ENCODE results near the gene CSF3. TPM values are rescaled to one million over a fixed set of nuclear protein-coding genes. Genes with fewer than 3 reads are reported as not detected.
A peak's percentile ranks its signal among the peaks of the same experiment; 100 is the strongest.

The CSF3 gene
- total RNA-seq, 1 donor from 2014 or later, result not detected

- peak within 1 kb of the TSS; percentile 99 for H3K4me2 ChIP-seq (ENCODE audit: low read length)
- DNase-seq (ENCODE audit: low read depth) (peak; percentile 99), FAIRE-seq (peak; percentile 54)
- Mint-ChIP-seq H3K4me1 (ENCODE audit: low read depth, unreplicated experiment) (peaks cover 17% of the 10 kb centered on the region), H3K27me3 (ENCODE audit: low read depth, unreplicated experiment) (no peaks in the 10 kb centered on the region), H3K9me3 (ENCODE audit: unreplicated experiment) (no peaks in the 10 kb centered on the region), H3K27ac (ENCODE audit: unreplicated experiment) (peak within 1 kb of the TSS; percentile 99), H3K36me3 (ENCODE audit: low read depth, unreplicated experiment) (peaks cover 5% of the 10 kb centered on the region), H3K4me3 (ENCODE audit: unreplicated experiment) (peak within 1 kb of the TSS; percentile 95)
- no peaks in the 10 kb centered on the region for H3K9me3 ChIP-seq (ENCODE audit: insufficient read depth, low read depth, low read length)
- peaks cover 45% of the 10 kb centered on the region for H3K79me2 ChIP-seq (ENCODE audit: insufficient read depth, low read length)
- H3K27me3 ChIP-seq (ENCODE audit: insufficient read depth, low read length), result no peaks in the 10 kb centered on the region
- peaks cover 11% of the 10 kb centered on the region for H3K36me3 ChIP-seq (ENCODE audit: insufficient read depth, low read length)
- peaks cover 36% of the 10 kb centered on the region for H4K20me1 ChIP-seq (ENCODE audit: insufficient read depth, low read length)
- peaks cover 21% of the 10 kb centered on the region for H3K4me1 ChIP-seq (ENCODE audit: insufficient read depth, low read length)
- TF ChIP-seq EZH2 (IDR thresholded peaks at IDR 0.05; ENCODE audit: insufficient read depth, low read length), result no peak
- TF ChIP-seq, protein P1, sequence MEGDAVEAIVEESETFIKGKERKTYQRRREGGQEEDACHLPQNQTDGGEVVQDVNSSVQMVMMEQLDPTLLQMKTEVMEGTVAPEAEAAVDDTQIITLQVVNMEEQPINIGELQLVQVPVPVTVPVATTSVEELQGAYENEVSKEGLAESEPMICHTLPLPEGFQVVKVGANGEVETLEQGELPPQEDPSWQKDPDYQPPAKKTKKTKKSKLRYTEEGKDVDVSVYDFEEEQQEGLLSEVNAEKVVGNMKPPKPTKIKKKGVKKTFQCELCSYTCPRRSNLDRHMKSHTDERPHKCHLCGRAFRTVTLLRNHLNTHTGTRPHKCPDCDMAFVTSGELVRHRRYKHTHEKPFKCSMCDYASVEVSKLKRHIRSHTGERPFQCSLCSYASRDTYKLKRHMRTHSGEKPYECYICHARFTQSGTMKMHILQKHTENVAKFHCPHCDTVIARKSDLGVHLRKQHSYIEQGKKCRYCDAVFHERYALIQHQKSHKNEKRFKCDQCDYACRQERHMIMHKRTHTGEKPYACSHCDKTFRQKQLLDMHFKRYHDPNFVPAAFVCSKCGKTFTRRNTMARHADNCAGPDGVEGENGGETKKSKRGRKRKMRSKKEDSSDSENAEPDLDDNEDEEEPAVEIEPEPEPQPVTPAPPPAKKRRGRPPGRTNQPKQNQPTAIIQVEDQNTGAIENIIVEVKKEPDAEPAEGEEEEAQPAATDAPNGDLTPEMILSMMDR (IDR thresholded peaks at IDR 0.05; ENCODE audit: insufficient read depth, low read depth, low read length), result peak; percentile 85
- H3K4me3 ChIP-seq (ENCODE audit: insufficient read depth, low read depth, low read length), result peak within 1 kb of the TSS; percentile 99
- H3K9ac ChIP-seq (ENCODE audit: low read length), result peak within 1 kb of the TSS; percentile 100
- H3K27ac ChIP-seq (ENCODE audit: low read depth, low read length), result peak within 1 kb of the TSS; percentile 95
- H2AFZ ChIP-seq (ENCODE audit: low read depth, low read length), result peak within 1 kb of the TSS; percentile 83
Measured at GRCh38 chr17:39980351-39981206, 34.7 kb upstream of the CSF3 start, which contains the start of gene PSMD3. TSS of gene PSMD3 (plus strand) at chr17:39980807. CDS start at chr17:39980971, 164 bp downstream.

DNA sequence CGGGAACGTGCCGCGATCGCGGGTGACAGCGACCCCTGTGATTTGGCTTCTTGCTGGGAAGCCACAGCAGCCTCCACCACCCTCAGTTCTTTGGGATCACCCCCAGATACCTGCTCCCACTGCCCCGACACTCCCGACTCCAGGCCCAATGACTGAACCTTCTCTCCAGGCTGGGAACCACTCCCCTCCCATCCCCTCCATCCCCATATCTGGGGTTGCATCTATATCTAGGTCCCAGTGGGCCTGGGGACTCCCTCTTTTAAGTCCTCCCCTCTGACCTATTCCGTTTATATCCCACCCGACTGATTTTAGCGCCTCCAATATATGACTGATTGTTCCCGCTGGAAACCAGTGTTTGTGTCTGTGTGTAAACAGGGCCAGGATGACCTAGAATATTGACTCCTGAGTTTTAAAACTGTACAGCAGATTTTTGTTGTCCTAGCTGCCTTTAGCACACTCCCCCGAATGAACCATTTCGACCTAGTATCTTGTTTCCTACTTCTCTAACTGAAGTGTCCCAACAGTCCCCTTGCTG is 34.0 kb upstream of the CSF3 start:
- peak overlapping the region; percentile 99 for H3K4me3 ChIP-seq (ENCODE audit: insufficient read depth, low read depth, low read length)
- H2AFZ ChIP-seq (ENCODE audit: low read depth, low read length), result peak overlapping the region; percentile 61
- H3K27me3 ChIP-seq (ENCODE audit: insufficient read depth, low read length), result no peaks in the 10 kb centered on the region
- TF ChIP-seq, protein P1 (IDR thresholded peaks at IDR 0.05; ENCODE audit: insufficient read depth, low read depth, low read length), result no peak
- no peak for TF ChIP-seq EZH2 (IDR thresholded peaks at IDR 0.05; ENCODE audit: insufficient read depth, low read length)
- H3K4me1 ChIP-seq (ENCODE audit: insufficient read depth, low read length), result peaks cover 21% of the 10 kb centered on the region
- Mint-ChIP-seq H3K36me3 (ENCODE audit: low read depth, unreplicated experiment) (peaks cover 8% of the 10 kb centered on the region), H3K27ac (ENCODE audit: unreplicated experiment) (peak overlapping the region; percentile 96), H3K27me3 (ENCODE audit: low read depth, unreplicated experiment) (no peaks in the 10 kb centered on the region), H3K4me1 (ENCODE audit: low read depth, unreplicated experiment) (peaks cover 17% of the 10 kb centered on the region), H3K9me3 (ENCODE audit: unreplicated experiment) (no peaks in the 10 kb centered on the region), H3K4me3 (ENCODE audit: unreplicated experiment) (peak overlapping the region; percentile 95)
- peak overlapping the region; percentile 100 for H3K9ac ChIP-seq (ENCODE audit: low read length)
- FAIRE-seq (no peak), DNase-seq (ENCODE audit: low read depth) (no peak)
- H3K79me2 ChIP-seq (ENCODE audit: insufficient read depth, low read length), result peaks cover 45% of the 10 kb centered on the region
- peak overlapping the region; percentile 95 for H3K27ac ChIP-seq (ENCODE audit: low read depth, low read length)
- peak overlapping the region; percentile 99 for H3K4me2 ChIP-seq (ENCODE audit: low read length)
- no peaks in the 10 kb centered on the region for H3K9me3 ChIP-seq (ENCODE audit: insufficient read depth, low read depth, low read length)
- peaks cover 18% of the 10 kb centered on the region for H3K36me3 ChIP-seq (ENCODE audit: insufficient read depth, low read length)
- H4K20me1 ChIP-seq (ENCODE audit: insufficient read depth, low read length), result peaks cover 42% of the 10 kb centered on the region

Data from astrocyte (in vitro differentiated cells and primary cell).